NCI-H2107 treated with DMSO at 0.1 percent for 48 hours (cell line): ENCODE data around the gene APOBEC3B.
"Not testable (repeated sequence)": the region's sequence is repeated elsewhere in the genome, so short reads cannot be mapped to it uniquely, and the experiment has no call there.

Source experiments
- DNase-seq: peaks from one replicate; lab custom pipeline; 2025; ENCODE audit not compliant: unreplicated experiment; lab: John Stamatoyannopoulos, UW

APOBEC3B gene

GRCh38 chr22:38981992-38982927 is at the start of gene APOBEC3B:
APOBEC3B (plus strand) TSS chr22:38982347; CDS start chr22:38982454, 107 bp downstream.
- peak; percentile 60 for DNase-seq

- DNase-seq = peak; percentile 72
These were observed 47.1 kb upstream of the APOBEC3B start for GRCh38 chr22:38935023-38935422.

GRCh38 chr22:38935616-38936015 is 46.5 kb upstream of the APOBEC3B start:
- DNase-seq = no peak

GRCh38 chr22:38936562-38936961 is 45.6 kb upstream of the APOBEC3B start:
- no peak for DNase-seq

GRCh38 chr22:38937036-38937435 is 45.1 kb upstream of the APOBEC3B start:
- no peak for DNase-seq

- no peak for DNase-seq
These were observed 44.6 kb upstream of the APOBEC3B start for GRCh38 chr22:38937541-38937940.

- DNase-seq = no peak
These were observed 43.9 kb upstream of the APOBEC3B start for GRCh38 chr22:38938221-38938620.

- DNase-seq = no peak
These were observed 43.2 kb upstream of the APOBEC3B start for GRCh38 chr22:38938925-38939324.

GRCh38 chr22:38940811-38941384 is 41.2 kb upstream of the APOBEC3B start:
- DNase-seq = no peak

GRCh38 chr22:38941488-38941987 is 40.6 kb upstream of the APOBEC3B start:
- DNase-seq = no peak

GRCh38 chr22:38942702-38943101 is 39.4 kb upstream of the APOBEC3B start:
- DNase-seq = no peak

GRCh38 chr22:38943201-38943600 is 38.9 kb upstream of the APOBEC3B start:
- DNase-seq = no peak

GRCh38 chr22:38943882-38944281 is 38.3 kb upstream of the APOBEC3B start:
- DNase-seq = no peak

GRCh38 chr22:38944653-38945052 is 37.5 kb upstream of the APOBEC3B start:
- no peak for DNase-seq

GRCh38 chr22:38945706-38946338 is 36.3 kb upstream of the APOBEC3B start:
- DNase-seq = not testable (repeated sequence)

GRCh38 chr22:38946771-38947170 is 35.4 kb upstream of the APOBEC3B start:
- no peak for DNase-seq

- DNase-seq = no peak
These were observed 34.6 kb upstream of the APOBEC3B start for GRCh38 chr22:38947321-38948140.

GRCh38 chr22:38948181-38948940 is 33.8 kb upstream of the APOBEC3B start:
- DNase-seq = no peak

- no peak for DNase-seq
These were observed 32.2 kb upstream of the APOBEC3B start for GRCh38 chr22:38949889-38950405.
